WI38 (cell line): ENCODE results near the gene UGT2B10.

ENCODE experiments used
- H3K4me3 ChIP-seq: 2 replicates; pipeline ENCODE4 v1.5.1; 2011; ENCODE audit warnings: low read depth, mild to moderate bottlenecking, control low read depth, low read length
- TF ChIP-seq, protein P1 (sequence below): IDR thresholded peaks from 2 replicates; pipeline ENCODE4 v1.5.1; 2012; ENCODE audit warnings: low read depth, mild to moderate bottlenecking, control low read depth, low read length

The UGT2B10 gene

DNA sequence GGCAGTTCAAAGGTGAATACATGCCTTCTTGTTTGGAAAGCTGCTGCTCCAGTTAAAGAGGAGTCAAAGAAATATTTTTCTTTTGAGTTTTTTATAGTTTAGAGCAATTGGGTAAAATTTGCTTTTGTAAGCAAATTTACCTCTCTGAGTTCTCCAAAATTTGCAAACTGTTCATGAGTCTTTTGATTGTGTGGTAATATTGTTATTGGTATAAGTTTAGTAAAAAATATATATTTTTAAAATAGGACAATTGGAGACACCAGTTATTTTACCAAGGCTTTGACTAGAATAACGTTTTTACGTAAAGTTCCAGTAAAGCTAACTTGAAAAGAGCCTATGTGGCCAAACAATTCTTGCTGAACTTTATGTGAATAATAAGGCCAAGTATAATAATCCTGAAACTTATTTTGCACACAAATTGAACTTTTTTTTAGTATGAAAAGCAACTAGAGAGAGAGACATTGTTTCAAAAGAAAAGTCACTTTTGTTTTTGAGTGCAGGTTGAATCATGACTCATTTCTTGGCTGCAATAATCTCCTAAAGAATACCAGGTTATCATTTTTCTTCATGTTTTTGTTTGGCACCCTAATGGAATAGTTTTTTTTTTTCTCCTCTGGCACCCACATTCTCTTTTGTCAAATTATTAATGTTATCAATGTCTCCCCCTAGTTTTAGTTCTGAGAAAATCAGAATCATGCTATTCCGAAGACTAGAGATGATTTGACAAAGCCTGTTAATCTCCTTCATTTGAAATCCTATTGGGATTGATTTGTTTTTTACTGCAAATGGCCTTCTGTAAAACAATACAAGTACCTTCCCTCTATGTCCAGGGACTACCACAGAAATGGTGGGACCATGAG lies 57.1 kb downstream of the UGT2B10 start:
- no peak overlapping the region for H3K4me3 ChIP-seq

DNA sequence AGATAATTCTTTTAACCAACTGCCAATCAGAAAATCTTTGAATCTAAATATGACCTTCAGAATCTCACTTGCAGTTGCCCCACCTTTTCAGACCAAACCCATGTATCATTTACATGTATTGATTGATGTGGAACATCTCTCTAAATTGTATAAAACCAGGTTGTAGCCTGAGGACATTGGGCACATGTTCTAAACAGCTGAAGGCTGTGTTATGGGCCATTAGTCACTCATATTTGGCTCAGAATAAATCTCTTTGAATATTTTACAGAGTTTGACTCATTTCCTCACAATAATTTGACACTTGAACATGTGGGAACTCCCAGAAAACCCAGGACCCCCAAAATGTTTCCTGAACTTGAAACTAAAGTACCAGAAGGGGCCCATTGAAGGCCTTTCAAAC lies 58.7 kb downstream of the UGT2B10 start:
- TF ChIP-seq, protein P1, sequence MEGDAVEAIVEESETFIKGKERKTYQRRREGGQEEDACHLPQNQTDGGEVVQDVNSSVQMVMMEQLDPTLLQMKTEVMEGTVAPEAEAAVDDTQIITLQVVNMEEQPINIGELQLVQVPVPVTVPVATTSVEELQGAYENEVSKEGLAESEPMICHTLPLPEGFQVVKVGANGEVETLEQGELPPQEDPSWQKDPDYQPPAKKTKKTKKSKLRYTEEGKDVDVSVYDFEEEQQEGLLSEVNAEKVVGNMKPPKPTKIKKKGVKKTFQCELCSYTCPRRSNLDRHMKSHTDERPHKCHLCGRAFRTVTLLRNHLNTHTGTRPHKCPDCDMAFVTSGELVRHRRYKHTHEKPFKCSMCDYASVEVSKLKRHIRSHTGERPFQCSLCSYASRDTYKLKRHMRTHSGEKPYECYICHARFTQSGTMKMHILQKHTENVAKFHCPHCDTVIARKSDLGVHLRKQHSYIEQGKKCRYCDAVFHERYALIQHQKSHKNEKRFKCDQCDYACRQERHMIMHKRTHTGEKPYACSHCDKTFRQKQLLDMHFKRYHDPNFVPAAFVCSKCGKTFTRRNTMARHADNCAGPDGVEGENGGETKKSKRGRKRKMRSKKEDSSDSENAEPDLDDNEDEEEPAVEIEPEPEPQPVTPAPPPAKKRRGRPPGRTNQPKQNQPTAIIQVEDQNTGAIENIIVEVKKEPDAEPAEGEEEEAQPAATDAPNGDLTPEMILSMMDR, result no peak
- H3K4me3 ChIP-seq, result no peak overlapping the region

More for the DNA sequence above, 57.1 kb downstream of the UGT2B10 start:
- TF ChIP-seq, protein P1, result no peak

DNA sequence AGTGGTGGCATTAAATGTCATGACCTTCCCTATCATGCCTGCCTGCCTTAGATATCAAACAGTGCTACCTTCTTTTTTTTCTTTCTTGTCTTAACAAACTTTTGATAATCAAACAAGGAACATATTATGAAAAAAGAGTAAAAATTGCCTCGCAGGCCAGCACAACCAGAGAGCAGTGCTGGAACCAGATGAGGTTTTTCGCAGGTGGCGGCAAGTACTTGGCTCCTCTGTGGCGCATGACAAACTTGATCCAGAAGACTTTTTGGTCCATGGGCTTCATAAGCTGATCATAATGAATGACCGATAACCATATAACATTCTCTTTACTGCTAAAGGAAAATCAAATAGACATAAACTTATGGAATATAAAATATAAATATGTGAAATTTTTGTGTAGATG lies 61.8 kb downstream of the UGT2B10 start:
- TF ChIP-seq, protein P1, result no peak
- H3K4me3 ChIP-seq, result no peak overlapping the region

DNA sequence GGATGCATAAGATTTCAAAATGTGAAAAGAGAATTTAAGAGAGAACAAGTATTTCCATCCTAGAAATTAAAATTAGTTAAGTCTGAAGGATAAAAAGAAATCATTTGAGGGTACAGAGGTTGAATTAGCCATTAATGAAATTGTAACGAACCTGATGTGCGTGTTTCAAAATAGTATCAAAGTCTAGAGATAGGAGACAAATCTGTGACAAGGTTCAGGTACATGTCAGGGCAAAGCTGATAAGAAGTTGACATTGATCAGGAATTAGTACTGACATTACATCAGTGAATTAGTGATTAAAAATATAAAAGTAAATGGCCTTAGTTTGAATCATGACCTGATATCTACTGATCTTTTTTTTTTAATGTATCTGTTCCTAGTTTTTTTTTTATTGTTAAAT lies 62.3 kb downstream of the UGT2B10 start:
- H3K4me3 ChIP-seq, result no peak overlapping the region
- TF ChIP-seq, protein P1, result no peak
